ENCODE data around the gene ZNF366.

ZNF366 gene

DNA sequence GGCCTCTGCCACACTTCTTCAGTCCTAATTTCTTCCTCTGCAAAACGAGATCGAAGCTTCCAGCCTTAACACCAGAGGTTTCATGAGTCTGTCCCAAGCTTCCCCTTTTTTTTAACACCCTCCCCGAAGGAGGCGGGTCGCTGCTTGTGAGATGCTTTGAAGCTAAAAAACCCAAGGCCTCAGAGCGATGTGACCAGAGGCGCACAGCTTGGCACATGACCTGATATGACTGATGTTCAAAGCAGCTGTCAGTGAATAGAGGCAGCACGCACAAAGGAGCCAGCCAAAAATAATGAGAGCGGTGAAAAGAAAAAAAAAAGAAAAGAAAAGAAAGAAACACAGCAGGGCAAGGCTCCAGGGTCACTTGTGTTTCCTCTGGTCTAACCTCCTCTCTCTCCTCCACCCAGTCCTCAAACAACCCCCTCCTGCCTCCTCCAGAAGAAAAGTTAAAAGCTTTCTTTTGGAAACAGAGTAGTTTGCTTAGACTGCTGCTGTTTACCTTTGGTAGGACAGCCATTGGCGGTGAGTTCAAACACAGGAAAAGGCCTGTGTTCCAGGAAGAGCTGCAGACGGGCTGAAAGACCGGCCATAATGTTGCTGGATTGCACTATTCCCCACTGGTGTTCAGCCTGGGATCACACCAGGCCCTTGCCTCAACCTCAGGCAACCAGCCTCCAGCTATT is 10.9 kb upstream of the ZNF366 start:
- peak; percentile 55 for DNase-seq

DNA sequence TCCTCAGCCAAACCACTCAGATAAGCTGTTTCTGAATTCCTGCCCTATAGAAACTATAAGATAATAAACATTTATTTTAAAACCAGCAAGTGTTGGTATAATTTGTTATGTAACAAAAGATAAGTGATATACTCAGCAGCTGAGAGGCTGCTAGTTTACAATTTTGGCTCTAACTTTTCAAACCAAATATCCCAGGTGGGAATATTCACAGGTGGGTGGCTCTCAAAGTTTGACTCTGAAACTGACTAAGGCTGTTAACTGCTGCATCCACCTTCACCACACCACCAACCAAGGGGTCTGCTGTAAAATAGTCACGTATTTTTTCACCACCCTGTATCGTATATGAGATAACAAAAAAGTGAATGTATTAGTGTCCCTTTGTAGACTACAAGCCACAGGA is 9.7 kb upstream of the ZNF366 start:
- DNase-seq, result no peak

- no peak for DNase-seq
Observed at GRCh38 chr5:72515211-72515610, 8.0 kb upstream of the ZNF366 start.

DNA sequence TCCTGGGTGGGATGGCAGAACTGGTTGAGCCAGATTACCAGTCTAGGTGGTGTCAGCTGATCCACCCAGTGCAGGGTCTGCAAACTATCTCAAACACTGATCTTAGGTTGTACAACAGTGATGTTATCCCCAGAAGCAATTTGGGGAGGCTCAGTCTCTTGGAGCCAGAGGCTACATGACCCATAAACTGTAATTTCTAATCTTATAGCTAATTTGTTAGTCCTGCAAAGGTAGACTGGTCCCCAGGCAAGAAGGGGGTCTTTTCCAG is 5.3 kb upstream of the ZNF366 start:
- DNase-seq, result no peak

- no peak for DNase-seq
Observed at GRCh38 chr5:72511774-72512592, 4.8 kb upstream of the ZNF366 start.

- DNase-seq, result no peak
Observed at GRCh38 chr5:72511366-72511765, 4.2 kb upstream of the ZNF366 start.

GRCh38 chr5:72510610-72511181 is 3.5 kb upstream of the ZNF366 start:
- DNase-seq, result no peak

DNA sequence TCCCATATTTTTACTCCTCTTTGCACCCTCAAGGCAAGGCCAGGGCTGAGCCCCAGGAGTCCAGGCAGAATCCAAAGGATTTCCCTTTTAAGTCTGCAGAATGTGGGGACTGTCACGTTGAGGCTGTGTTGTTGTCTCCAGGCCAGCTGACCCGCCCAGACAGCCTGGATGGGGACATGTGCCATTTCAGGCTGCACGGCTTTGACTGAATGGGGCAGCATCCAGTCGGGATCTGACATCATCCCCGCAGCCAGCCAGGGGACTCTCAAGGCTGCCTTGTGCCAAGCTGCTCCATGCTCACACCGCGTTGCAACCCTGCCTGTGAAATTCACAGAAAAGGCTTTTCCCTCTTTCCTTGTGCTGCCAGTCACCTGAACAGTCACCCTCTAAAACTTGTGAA is 2.2 kb upstream of the ZNF366 start:
- no peak for DNase-seq

DNA sequence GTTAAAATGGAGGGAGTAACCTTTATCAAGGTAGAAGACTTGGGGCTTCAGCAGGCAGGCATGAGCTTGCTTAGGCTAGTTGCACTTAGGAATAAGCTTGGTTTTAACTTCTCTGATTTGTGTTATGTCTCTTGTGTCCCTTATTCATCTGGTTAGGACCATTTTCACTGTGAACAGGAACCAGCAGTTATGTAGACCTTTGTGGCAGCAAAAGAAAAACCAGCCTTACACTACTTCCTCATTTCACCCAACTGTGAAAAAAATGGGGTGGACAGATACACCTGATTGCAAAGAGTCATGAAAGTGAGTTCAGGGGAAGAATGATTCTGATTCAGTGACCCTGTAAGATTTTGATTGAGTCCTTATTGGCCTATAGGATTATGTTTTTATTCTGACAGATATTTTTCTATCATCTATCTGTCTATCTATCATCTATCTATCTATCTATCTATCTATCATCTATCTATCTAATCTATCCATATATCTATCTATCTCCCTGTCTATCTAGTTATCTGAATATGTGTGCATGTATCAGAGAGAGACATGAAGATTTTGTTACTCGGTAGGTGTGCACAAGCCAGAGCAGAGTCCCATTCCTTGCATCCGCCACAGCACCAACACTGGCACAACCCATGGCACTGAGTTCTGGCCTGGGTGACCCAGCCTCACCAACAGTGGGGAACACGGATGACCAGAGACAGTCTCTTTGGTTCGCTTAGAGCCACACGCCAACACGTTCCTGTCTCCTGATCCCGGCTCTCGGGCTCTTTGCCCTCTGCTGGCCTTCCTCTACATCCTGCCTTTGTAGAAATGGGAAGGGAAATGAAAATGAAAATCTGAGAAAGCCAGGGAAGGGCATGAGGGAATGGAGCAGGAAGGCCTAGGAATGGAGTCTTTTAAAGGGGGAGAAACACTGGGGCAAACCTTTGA is 1.3 kb upstream of the ZNF366 start:
- peak; percentile 27 for DNase-seq

DNA sequence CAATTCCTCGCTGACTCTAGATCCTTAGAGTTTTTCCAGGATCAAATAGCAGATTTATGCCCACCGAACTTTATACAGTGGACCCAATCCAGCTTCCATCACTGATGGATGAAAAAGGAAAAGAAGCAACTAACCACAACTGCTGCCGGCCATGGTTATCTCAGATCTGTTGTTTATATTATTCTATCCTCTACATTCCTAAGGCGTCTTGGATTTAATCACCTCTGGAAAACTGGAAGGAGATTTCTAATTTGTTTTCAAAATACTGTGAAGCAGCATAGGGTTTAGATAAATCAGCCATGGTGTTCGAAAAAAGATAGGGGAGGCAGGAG is 663 bp upstream of the ZNF366 start:
- DNase-seq, result no peak

GRCh38 chr5:72506158-72506549 is 1.1 kb downstream of the ZNF366 start:
- no peak for DNase-seq

- DNase-seq, result no peak
Observed at GRCh38 chr5:72505539-72506157, 1.6 kb downstream of the ZNF366 start.

GRCh38 chr5:72505016-72505415 is 2.2 kb downstream of the ZNF366 start:
- no peak for DNase-seq

DNA sequence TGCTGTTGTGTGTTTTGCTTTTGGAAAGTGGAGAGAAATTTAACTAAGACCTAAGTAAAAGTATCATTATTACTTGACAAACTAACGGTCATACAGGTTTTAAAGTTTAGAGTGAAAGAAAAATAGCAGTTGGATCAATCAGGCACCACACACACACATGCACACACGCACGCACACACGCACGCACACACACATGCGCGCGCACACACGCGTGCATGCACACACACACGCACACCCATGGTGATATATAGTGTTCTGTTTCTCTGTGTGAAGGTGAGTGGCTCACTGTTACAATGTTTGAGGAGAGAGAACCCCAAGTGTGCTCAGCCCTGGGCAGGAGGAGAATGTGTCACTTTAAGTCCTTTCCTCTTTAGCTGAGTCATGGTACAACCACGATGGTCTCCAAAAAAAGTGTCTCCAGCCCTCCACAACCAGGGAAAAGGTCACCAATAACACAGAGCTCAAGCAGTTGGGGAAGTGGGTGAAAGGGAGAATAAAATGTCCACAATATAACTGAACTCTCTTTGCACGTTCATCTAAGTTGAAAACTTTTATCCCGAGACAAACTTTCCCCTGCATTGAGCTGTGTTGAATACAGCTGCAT is 3.2 kb downstream of the ZNF366 start:
- no peak for DNase-seq

DNA sequence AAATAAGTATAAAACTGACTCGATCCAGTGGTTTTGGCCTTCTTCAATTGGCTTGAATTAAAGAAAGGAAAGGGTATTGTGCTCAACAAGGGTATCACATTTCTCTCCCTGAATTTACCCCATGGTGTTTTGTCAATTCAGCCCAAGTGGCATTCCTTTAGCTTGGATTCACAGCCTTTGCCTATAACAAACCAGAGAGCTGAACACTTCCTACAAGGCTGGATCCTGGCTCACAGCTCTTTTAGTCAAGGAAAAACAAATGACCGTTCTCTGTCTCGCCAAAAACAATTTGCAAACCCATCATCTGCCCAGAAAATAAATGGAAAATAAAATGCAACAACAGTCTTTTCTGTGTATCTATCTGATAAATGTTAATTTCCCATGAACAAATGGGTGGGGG is 5.7 kb downstream of the ZNF366 start:
- DNase-seq, result no peak

GRCh38 chr5:72499730-72500129 is 7.5 kb downstream of the ZNF366 start:
- DNase-seq, result no peak

DNA sequence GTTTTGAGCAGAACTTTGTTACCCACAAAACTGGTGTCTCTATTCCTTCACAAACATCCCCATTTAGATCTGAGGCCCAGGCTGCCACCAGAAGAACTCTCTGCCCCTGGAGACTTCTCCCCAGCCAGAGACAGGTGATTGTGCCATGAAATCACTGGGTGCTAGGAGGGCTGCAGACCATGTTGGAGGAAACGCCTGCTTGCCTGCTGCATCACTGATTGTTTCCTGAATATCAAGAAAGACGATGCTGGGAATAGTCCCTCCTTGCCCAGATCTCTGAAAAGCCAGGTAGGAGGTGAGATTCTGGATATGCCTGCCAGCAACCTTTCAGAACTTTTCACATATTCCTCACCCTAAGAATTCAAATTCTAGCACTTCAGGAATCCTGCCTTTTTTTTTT is 8.1 kb downstream of the ZNF366 start:
- DNase-seq, result no peak

GRCh38 chr5:72498284-72498683 is 8.9 kb downstream of the ZNF366 start:
- DNase-seq, result no peak

DNA sequence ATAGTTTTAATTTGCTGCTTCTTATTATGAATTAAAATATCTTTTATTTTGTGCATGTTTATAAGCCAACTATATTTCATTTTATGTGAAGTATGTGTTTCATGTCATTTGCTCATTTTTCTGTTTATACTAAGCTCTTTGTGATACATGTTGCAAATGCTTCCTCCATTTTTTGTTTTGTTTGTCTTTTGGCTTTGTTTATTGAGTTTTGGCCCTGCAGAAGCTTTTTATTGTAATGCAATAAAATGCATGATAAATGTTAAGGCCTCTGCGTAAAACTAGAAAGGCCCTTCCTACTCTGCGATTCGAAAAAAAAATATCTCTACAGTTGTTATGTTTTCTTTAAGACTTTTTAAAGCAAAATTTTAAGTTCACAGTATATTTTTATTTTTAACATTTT is 9.4 kb downstream of the ZNF366 start:
- DNase-seq, result no peak

DNA sequence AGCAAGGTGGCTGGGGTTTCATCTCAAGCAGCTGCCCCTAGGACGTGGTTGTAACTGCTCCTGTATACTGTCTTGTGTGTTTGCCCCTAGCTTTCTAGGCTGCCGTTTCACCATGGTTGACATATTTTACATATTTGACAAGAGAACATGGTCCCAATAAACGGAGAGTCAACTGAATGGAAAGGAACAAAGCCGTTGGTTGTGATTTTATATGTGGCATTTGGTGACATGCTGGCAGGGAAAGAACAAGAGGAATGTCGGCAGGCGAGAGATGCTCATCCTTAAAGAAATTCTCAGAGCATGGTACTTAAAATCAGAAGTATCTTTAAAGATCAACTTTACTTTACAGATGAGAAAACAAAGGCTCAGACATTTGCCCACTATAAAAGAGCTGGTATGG is 11.8 kb downstream of the ZNF366 start:
- no peak for DNase-seq

- DNase-seq, result no peak
Observed at GRCh38 chr5:72494623-72495124, 12.5 kb downstream of the ZNF366 start.

DNA sequence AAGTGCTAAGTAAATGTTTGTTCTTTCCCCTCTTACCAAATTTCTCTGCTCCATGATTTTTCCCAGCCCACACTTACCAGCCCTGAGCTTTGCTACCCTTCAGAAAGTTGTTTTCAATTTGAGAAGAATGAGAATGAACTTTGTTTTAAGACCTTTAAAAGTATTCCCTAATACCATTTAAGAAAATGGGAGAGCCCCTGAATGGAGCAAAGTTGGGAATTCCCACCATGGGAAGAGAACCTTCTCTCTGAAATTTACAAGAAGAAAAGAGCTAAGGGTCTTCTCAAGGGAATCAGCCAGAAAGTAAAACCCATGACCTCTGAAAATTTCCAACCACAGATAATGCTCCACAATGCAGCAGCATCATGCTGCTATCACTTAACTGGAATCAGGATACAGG is 17.7 kb downstream of the ZNF366 start:
- DNase-seq, result no peak

DNA sequence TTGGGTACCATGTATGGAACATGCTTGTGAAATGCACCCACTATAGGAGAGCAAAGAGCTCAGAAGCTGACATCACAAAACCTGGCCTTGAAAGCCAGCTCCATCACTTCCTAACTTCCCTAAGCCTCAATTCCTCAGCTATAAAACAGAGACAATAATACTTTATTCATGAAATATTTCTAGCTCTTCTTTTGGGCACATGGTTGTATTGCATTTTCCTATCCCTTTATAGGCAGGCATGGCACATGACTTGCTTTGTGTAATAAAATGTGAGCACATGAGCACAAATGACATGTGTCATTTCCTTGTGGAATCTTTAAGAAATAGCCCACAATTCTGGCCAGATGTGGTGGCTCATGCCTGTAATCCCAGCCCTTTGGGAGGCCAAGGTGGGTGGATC is 18.5 kb downstream of the ZNF366 start:
- no peak for DNase-seq

All from SIG-M5 (cell line).